Astrocyte (in vitro differentiated cells and primary cell): Measurements from ENCODE around the gene STK33. TPM values are rescaled to one million over a fixed set of nuclear protein-coding genes. Genes with fewer than 3 reads are reported as not detected.

Source experiments
- DNase-seq: peaks from one replicate; pipeline ENCODE4 v3.0.0-alpha.2; 2010; ENCODE audit warnings: low read depth
- FAIRE-seq: peaks from 2 replicates; lab custom pipeline; 2011; peaks lifted over from hg19 to GRCh38; lab: Jason Lieb, UNC
- H2AFZ ChIP-seq: 2 replicates; pipeline ENCODE4 v1.6.0; 2012; ENCODE audit warnings: low read depth, low read length, inconsistent platforms
- H3K27ac ChIP-seq: 2 replicates; pipeline ENCODE4 v1.5.1; 2011; ENCODE audit warnings: low read depth, low read length, inconsistent platforms
- H3K27me3 ChIP-seq: 2 replicates; pipeline ENCODE4 v1.6.0; 2011; ENCODE audit warnings: low read length, inconsistent platforms; ENCODE audit not compliant: insufficient read depth
- H3K36me3 ChIP-seq: 2 replicates; pipeline ENCODE4 v1.5.1; 2011; ENCODE audit warnings: low read length, inconsistent platforms; ENCODE audit not compliant: insufficient read depth
- H3K4me1 ChIP-seq: 2 replicates; pipeline ENCODE4 v1.5.1; 2011; ENCODE audit warnings: low read length, inconsistent platforms; ENCODE audit not compliant: insufficient read depth
- H3K4me2 ChIP-seq: 2 replicates; pipeline ENCODE4 v1.6.0; 2012; ENCODE audit warnings: low read length, inconsistent platforms
- H3K4me3 ChIP-seq: 2 replicates; pipeline ENCODE4 v1.5.1; 2011; ENCODE audit warnings: low read depth, mild to moderate bottlenecking, low read length, inconsistent platforms; ENCODE audit not compliant: insufficient read depth
- H3K79me2 ChIP-seq: 2 replicates; pipeline ENCODE4 v1.6.0; 2012; ENCODE audit warnings: mild to moderate bottlenecking, low read length, inconsistent platforms; ENCODE audit not compliant: insufficient read depth
- H3K9ac ChIP-seq: 2 replicates; pipeline ENCODE4 v1.6.0; 2012; ENCODE audit warnings: mild to moderate bottlenecking, low read length, inconsistent platforms
- H3K9me3 ChIP-seq: 2 replicates; pipeline ENCODE4 v1.5.1; 2012; ENCODE audit warnings: low read depth, mild to moderate bottlenecking, low read length, inconsistent platforms; ENCODE audit not compliant: insufficient read depth
- H4K20me1 ChIP-seq: 2 replicates; pipeline ENCODE4 v1.6.0; 2012; ENCODE audit warnings: low read length, inconsistent platforms; ENCODE audit not compliant: insufficient read depth
- H3K27ac Mint-ChIP-seq: one replicate; pipeline ENCODE4 v1.8.0; 2021; ENCODE audit warnings: mild to moderate bottlenecking, mixed read lengths; ENCODE audit not compliant: unreplicated experiment
- H3K27me3 Mint-ChIP-seq: one replicate; pipeline ENCODE4 v1.8.0; 2021; ENCODE audit warnings: low read depth, mixed read lengths; ENCODE audit not compliant: unreplicated experiment
- H3K36me3 Mint-ChIP-seq: one replicate; pipeline ENCODE4 v1.8.0; 2021; ENCODE audit warnings: low read depth, mixed read lengths; ENCODE audit not compliant: unreplicated experiment
- H3K4me1 Mint-ChIP-seq: one replicate; pipeline ENCODE4 v1.8.0; 2021; ENCODE audit warnings: low read depth, mixed read lengths; ENCODE audit not compliant: unreplicated experiment
- H3K4me3 Mint-ChIP-seq: one replicate; pipeline ENCODE4 v1.8.0; 2021; ENCODE audit warnings: mild to moderate bottlenecking, moderate library complexity, mixed read lengths; ENCODE audit not compliant: unreplicated experiment
- H3K9me3 Mint-ChIP-seq: one replicate; pipeline ENCODE4 v1.8.0; 2021; ENCODE audit warnings: mild to moderate bottlenecking, mixed read lengths; ENCODE audit not compliant: unreplicated experiment
- EZH2 ChIP-seq: IDR thresholded peaks from 2 replicates; pipeline ENCODE4 v1.6.1; 2012; ENCODE audit warnings: mild to moderate bottlenecking, low read length, inconsistent platforms; ENCODE audit not compliant: insufficient read depth
- total RNA-seq: library from RNA; stranded (reverse); gene quantifications from 2 replicates; pipeline ENCODE4 v1.2.1, GENCODE V29; 2021
- TF ChIP-seq, protein P1 (sequence below): IDR thresholded peaks from 2 replicates; pipeline ENCODE4 v1.5.1; 2011; ENCODE audit warnings: low read depth, mild to moderate bottlenecking, inconsistent platforms, low read length, moderate library complexity; ENCODE audit not compliant: insufficient read depth

The STK33 gene
- total RNA-seq, 1 donor from 2014 or later, result 7.5 TPM

DNA sequence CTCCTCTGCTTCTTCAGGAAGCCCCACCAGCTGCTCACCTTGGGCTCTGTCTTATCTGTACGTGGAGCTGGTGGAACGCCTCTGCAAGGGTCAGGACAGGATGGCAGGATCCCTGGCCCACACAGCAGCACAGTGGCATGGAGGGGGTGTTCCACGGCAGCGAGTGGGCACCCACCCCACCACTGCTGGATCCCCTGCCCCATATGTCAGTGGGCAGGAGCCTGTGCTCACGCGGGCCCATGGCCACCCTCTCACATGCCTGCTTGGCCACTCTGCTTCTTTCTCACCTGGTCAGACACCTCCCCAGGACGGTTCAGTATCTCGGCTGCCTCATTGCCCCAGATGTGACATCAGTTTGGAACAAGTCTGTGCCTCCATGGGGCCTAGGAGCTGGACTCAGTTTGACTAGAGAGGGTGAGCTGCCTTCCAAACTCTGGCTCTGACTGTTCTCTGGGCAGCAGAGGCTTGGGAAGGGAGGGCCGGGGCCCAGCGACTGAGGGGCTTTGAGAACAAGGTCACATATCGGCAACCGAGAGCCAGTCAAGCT, 232.3 kb downstream of the STK33 start:
- H3K27me3 Mint-ChIP-seq, result peaks cover 18% of the 10 kb centered on the region
- H3K4me2 ChIP-seq, result no peak overlapping the region
- no peaks in the 10 kb centered on the region for H3K9me3 Mint-ChIP-seq
- no peak for TF ChIP-seq EZH2
- TF ChIP-seq, protein P1, sequence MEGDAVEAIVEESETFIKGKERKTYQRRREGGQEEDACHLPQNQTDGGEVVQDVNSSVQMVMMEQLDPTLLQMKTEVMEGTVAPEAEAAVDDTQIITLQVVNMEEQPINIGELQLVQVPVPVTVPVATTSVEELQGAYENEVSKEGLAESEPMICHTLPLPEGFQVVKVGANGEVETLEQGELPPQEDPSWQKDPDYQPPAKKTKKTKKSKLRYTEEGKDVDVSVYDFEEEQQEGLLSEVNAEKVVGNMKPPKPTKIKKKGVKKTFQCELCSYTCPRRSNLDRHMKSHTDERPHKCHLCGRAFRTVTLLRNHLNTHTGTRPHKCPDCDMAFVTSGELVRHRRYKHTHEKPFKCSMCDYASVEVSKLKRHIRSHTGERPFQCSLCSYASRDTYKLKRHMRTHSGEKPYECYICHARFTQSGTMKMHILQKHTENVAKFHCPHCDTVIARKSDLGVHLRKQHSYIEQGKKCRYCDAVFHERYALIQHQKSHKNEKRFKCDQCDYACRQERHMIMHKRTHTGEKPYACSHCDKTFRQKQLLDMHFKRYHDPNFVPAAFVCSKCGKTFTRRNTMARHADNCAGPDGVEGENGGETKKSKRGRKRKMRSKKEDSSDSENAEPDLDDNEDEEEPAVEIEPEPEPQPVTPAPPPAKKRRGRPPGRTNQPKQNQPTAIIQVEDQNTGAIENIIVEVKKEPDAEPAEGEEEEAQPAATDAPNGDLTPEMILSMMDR, result no peak
- H3K27me3 ChIP-seq, result no peaks in the 10 kb centered on the region
- H3K36me3 Mint-ChIP-seq, result no peaks in the 10 kb centered on the region
- FAIRE-seq, result no peak
- no peaks in the 10 kb centered on the region for H4K20me1 ChIP-seq
- no peak overlapping the region for H3K4me3 ChIP-seq
- no peak overlapping the region for H3K27ac Mint-ChIP-seq
- DNase-seq, result no peak
- no peak overlapping the region for H3K4me3 Mint-ChIP-seq
- H3K9ac ChIP-seq, result no peak overlapping the region
- H3K4me1 ChIP-seq, result peaks cover 7% of the 10 kb centered on the region
- no peaks in the 10 kb centered on the region for H3K79me2 ChIP-seq
- no peak overlapping the region for H2AFZ ChIP-seq
- no peaks in the 10 kb centered on the region for H3K4me1 Mint-ChIP-seq
- H3K27ac ChIP-seq, result no peak overlapping the region
- no peaks in the 10 kb centered on the region for H3K36me3 ChIP-seq
- H3K9me3 ChIP-seq, result no peaks in the 10 kb centered on the region

DNA sequence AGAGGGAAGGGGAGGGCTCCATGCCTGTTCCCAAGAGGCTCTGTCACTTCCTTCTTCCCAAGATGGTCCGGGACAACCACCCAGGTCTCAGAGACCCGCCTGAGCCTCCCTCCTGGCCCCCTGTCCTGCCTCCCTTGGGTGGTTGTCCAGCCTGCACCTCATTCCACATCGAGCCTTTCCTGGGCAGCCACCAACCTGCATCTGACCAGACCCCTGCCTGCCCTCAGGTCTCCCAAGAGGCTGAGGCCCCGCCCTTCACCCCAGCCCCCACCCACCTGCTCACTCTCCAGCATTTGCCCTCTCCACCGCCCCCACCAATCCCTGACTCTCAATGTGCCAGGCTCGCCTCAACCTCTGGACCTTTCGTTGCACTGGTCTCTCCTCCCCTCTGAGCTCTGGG, 232.8 kb downstream of the STK33 start:
- Histone ChIP-seq H3K9me3 (no peaks in the 10 kb centered on the region), H3K27ac (no peak overlapping the region), H3K4me3 (no peak overlapping the region), H3K4me1 (peaks cover 8% of the 10 kb centered on the region), H3K27me3 (peaks cover 2% of the 10 kb centered on the region), H3K9ac (no peak overlapping the region), H3K79me2 (no peaks in the 10 kb centered on the region), H4K20me1 (no peaks in the 10 kb centered on the region), H3K36me3 (no peaks in the 10 kb centered on the region), H3K4me2 (no peak overlapping the region), H2AFZ (no peak overlapping the region)
- Mint-ChIP-seq H3K4me1 (no peaks in the 10 kb centered on the region), H3K36me3 (no peaks in the 10 kb centered on the region), H3K27ac (no peak overlapping the region), H3K27me3 (peaks cover 20% of the 10 kb centered on the region), H3K9me3 (no peaks in the 10 kb centered on the region), H3K4me3 (no peak overlapping the region)
- DNase-seq, result no peak
- no peak for FAIRE-seq
- TF ChIP-seq, protein P1, result no peak
- TF ChIP-seq EZH2, result no peak

GRCh38 chr11:8360086-8360828, 233.8 kb downstream of the STK33 start:
- H3K4me1 Mint-ChIP-seq, result no peaks in the 10 kb centered on the region
- no peak for DNase-seq

More at GRCh38 chr11:8360086-8360828, 233.8 kb downstream of the STK33 start:
- no peaks in the 10 kb centered on the region for H4K20me1 ChIP-seq
- no peak overlapping the region for H3K27ac ChIP-seq
- H3K4me3 ChIP-seq, result no peak overlapping the region
- no peak for TF ChIP-seq EZH2
- TF ChIP-seq, protein P1, result no peak
- no peaks in the 10 kb centered on the region for H3K36me3 ChIP-seq
- H3K9ac ChIP-seq, result no peak overlapping the region
- peaks cover 3% of the 10 kb centered on the region for H3K27me3 ChIP-seq
- no peak overlapping the region for H3K4me2 ChIP-seq
- Mint-ChIP-seq H3K4me3 (no peak overlapping the region), H3K9me3 (no peaks in the 10 kb centered on the region), H3K27ac (no peak overlapping the region), H3K27me3 (peaks cover 24% of the 10 kb centered on the region), H3K36me3 (no peaks in the 10 kb centered on the region)
- FAIRE-seq, result no peak
- H3K4me1 ChIP-seq, result peaks cover 8% of the 10 kb centered on the region
- no peak overlapping the region for H2AFZ ChIP-seq
- H3K9me3 ChIP-seq, result no peaks in the 10 kb centered on the region
- no peaks in the 10 kb centered on the region for H3K79me2 ChIP-seq
